Keratinocyte (primary cell): ENCODE results near the gene KREMEN2. TPM values are rescaled to one million over a fixed set of nuclear protein-coding genes. Genes with fewer than 3 reads are reported as not detected.

Source experiments
- DNase-seq: peaks from one replicate; pipeline ENCODE4 v3.0.0-alpha.2; 2011; ENCODE audit warnings: low read depth, missing footprints, low spot score
- FAIRE-seq: peaks from 2 replicates; lab custom pipeline; 2011; peaks lifted over from hg19 to GRCh38; lab: Jason Lieb, UNC
- H2AFZ ChIP-seq: 2 replicates; pipeline ENCODE4 v1.6.0; 2012; ENCODE audit warnings: low read length, control low read depth, inconsistent platforms; ENCODE audit not compliant: control insufficient read depth
- H3K27ac ChIP-seq: 2 replicates; pipeline ENCODE4 v1.5.1; 2011; ENCODE audit warnings: low read length; ENCODE audit not compliant: control insufficient read depth, insufficient read depth
- H3K27me3 ChIP-seq: 3 replicates; pipeline ENCODE4 v1.6.0; 2011; ENCODE audit warnings: low read length; ENCODE audit not compliant: control insufficient read depth, insufficient read depth; ENCODE audit errors: extremely low read depth
- H3K36me3 ChIP-seq, 2 experiments: 2 replicates in 1 of 2; 3 replicates in 1 of 2; pipeline ENCODE4 v1.5.1; 2011; ENCODE audit warnings: low read length in 2 of 2, mild to moderate bottlenecking in 1 of 2; ENCODE audit not compliant: control insufficient read depth in 2 of 2, insufficient read depth in 2 of 2; ENCODE audit errors: extremely low read depth in 1 of 2
- H3K4me1 ChIP-seq: 3 replicates; pipeline ENCODE4 v1.5.1; 2011; ENCODE audit warnings: low read length; ENCODE audit not compliant: control insufficient read depth, insufficient read depth; ENCODE audit errors: extremely low read depth
- H3K4me2 ChIP-seq: 3 replicates; pipeline ENCODE4 v1.6.0; 2011; ENCODE audit warnings: low read depth, low read length; ENCODE audit not compliant: control insufficient read depth, insufficient read depth; ENCODE audit errors: extremely low read depth
- H3K4me3 ChIP-seq, 3 experiments: fragments of 200-600 bp in 1 of 3; sonication (generic) in 1 of 3; 2 replicates in 2 of 3; 3 replicates in 1 of 3; pipeline ENCODE4 v1.5.1; 2011 to 2016; ENCODE audit warnings: low read length in 3 of 3, mild to moderate bottlenecking in 3 of 3, control low read depth in 2 of 3, inconsistent platforms in 1 of 3, low read depth in 1 of 3, mixed read lengths in 1 of 3, mixed run types in 1 of 3, moderate library complexity in 1 of 3; ENCODE audit not compliant: control insufficient read depth in 2 of 3, insufficient read depth in 2 of 3; ENCODE audit errors: extremely low read depth in 1 of 3
- H3K79me2 ChIP-seq: 2 replicates; pipeline ENCODE4 v1.6.0; 2012; ENCODE audit warnings: low read length; ENCODE audit not compliant: control insufficient read depth, insufficient read depth
- H3K9ac ChIP-seq: 3 replicates; pipeline ENCODE4 v1.6.0; 2011; ENCODE audit warnings: low read length; ENCODE audit not compliant: control insufficient read depth, insufficient read depth; ENCODE audit errors: extremely low read depth
- H3K9me1 ChIP-seq: 3 replicates; pipeline ENCODE4 v1.6.0; 2011; ENCODE audit warnings: low read length; ENCODE audit not compliant: control insufficient read depth, insufficient read depth; ENCODE audit errors: extremely low read depth
- H3K9me3 ChIP-seq: 2 replicates; pipeline ENCODE4 v1.5.1; 2012; ENCODE audit warnings: low read depth, low read length; ENCODE audit not compliant: control insufficient read depth
- H4K20me1 ChIP-seq: 3 replicates; pipeline ENCODE4 v1.6.0; 2011; ENCODE audit warnings: low read length; ENCODE audit not compliant: control insufficient read depth, insufficient read depth; ENCODE audit errors: extremely low read depth
- EZH2 ChIP-seq: IDR thresholded peaks from one replicate; pipeline ENCODE4 v1.6.1; 2012; ENCODE audit warnings: inconsistent platforms, mild to moderate bottlenecking, low read length, moderate library complexity
- dilution Hi-C: fragments of 300-500 bp; cut with MboI; formaldehyde crosslinking; loops from one replicate; pipeline ENCODE4 v1.7.0; 2020; ENCODE audit warnings: low sequenced_read_pairs; ENCODE audit not compliant: extremely low pct_ligation_motif_present
- polyA plus RNA-seq, 5 experiments: library from polyadenylated mRNA; depleted of rRNA in 3 of 5; stranded (reverse) in 3 of 5; stranded (forward) in 1 of 5; unstranded in 1 of 5; fragments of >200 nt; gene quantifications; 1 replicate in 1 of 5; 2 replicates in 3 of 5; 3 replicates in 1 of 5; pipeline versions ENCODE4 v1.2.1 to v1.2.3, GENCODE V29; 2011 to 2012; ENCODE audit warnings: missing spikeins in 2 of 5, low read depth in 1 of 5, low replicate concordance in 1 of 5
- TF ChIP-seq, protein P1 (sequence below), 3 experiments: IDR thresholded peaks in 1 of 3; conservative IDR thresholded peaks in 1 of 3; optimal IDR thresholded peaks in 1 of 3; 2 replicates in 2 of 3; 3 replicates in 1 of 3; pipeline versions ENCODE3 to v1.5.1; 2011; ENCODE audit warnings: low read length in 3 of 3, mild to moderate bottlenecking in 3 of 3, moderate library complexity in 2 of 3, control low read depth in 1 of 3, inconsistent platforms in 1 of 3; ENCODE audit not compliant: insufficient read depth in 2 of 3; ENCODE audit errors: extremely low read depth in 1 of 3

The KREMEN2 gene
- polyA plus RNA-seq, 1 donor (not counting 4 experiments of a cell fraction or from before 2014, with no cell fraction given) = 3.3 TPM

DNA sequence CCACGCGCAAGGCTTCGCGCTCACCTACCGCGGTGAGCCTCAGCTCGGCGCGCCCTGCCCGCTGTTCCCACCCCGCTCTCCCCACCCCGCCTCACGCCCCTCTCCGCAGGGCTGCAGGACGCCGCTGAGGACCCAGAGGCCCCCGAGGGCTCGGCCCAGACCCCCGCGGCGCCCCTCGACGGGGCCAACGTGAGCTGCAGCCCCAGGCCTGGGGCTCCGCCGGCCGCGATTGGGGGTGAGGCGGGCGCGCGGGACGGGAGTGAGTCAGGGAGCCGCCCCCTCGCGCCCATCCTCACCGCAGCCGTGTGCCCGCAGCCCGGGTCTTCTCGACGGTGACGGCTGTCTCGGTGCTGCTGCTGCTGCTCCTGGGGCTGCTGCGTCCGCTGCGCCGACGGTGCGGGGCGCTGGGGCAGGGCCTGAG, 3.1 kb downstream of the KREMEN2 start:
- H3K4me3 ChIP-seq = no peak overlapping the region
- H3K4me2 ChIP-seq = no peak overlapping the region
- dilution Hi-C loops = no loop called here
- FAIRE-seq = no peak
- H4K20me1 ChIP-seq = peaks cover 9% of the 10 kb centered on the region
- H3K79me2 ChIP-seq = peaks cover 11% of the 10 kb centered on the region
- peaks cover 31% of the 10 kb centered on the region for H3K4me1 ChIP-seq
- H3K36me3 ChIP-seq = no peaks in the 10 kb centered on the region
- H3K9me1 ChIP-seq = peaks cover 2% of the 10 kb centered on the region
- no peaks in the 10 kb centered on the region for H3K27me3 ChIP-seq
- no peak for DNase-seq
- no peak overlapping the region for H3K9ac ChIP-seq
- TF ChIP-seq, protein P1, sequence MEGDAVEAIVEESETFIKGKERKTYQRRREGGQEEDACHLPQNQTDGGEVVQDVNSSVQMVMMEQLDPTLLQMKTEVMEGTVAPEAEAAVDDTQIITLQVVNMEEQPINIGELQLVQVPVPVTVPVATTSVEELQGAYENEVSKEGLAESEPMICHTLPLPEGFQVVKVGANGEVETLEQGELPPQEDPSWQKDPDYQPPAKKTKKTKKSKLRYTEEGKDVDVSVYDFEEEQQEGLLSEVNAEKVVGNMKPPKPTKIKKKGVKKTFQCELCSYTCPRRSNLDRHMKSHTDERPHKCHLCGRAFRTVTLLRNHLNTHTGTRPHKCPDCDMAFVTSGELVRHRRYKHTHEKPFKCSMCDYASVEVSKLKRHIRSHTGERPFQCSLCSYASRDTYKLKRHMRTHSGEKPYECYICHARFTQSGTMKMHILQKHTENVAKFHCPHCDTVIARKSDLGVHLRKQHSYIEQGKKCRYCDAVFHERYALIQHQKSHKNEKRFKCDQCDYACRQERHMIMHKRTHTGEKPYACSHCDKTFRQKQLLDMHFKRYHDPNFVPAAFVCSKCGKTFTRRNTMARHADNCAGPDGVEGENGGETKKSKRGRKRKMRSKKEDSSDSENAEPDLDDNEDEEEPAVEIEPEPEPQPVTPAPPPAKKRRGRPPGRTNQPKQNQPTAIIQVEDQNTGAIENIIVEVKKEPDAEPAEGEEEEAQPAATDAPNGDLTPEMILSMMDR (optimal IDR thresholded peaks at IDR 0.05 in 1 of 3, IDR thresholded peaks at IDR 0.05 in 1 of 3, conservative IDR thresholded peaks at IDR 0.05 in 1 of 3; ENCODE audit: extremely low read depth in 1 of 3, insufficient read depth in 2 of 3, low read length in 3 of 3) = no peak
- TF ChIP-seq EZH2 = no peak
- no peaks in the 10 kb centered on the region for H3K9me3 ChIP-seq
- H2AFZ ChIP-seq = no peak overlapping the region
- no peak overlapping the region for H3K27ac ChIP-seq

DNA sequence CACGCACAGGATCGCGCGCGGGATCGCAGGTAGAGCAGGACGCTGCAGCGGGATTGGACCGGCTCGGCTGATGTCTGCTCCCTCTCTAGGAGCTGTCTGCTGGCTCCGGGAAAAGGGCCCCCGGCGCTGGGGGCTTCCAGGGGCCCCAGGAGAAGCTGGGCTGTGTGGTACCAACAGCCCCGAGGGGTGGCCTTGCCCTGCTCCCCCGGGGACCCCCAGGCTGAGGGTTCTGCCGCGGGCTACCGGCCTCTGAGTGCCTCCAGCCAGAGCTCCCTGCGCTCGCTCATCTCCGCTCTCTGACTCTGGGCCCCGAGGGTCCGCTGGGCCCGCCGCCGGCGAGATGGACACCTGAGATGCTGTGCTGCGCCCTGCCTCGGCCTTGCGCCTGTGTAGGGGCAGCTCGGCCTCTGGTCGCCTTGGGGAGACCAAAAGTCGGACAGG, 3.7 kb downstream of the KREMEN2 start:
- H3K9ac ChIP-seq = no peak overlapping the region

More for the DNA sequence above, 3.7 kb downstream of the KREMEN2 start:
- no peaks in the 10 kb centered on the region for H3K9me3 ChIP-seq
- no peak overlapping the region for H3K4me2 ChIP-seq
- H3K9me1 ChIP-seq = peaks cover 2% of the 10 kb centered on the region
- peaks cover 25% of the 10 kb centered on the region for H3K4me1 ChIP-seq
- peaks cover 9% of the 10 kb centered on the region for H4K20me1 ChIP-seq
- TF ChIP-seq, protein P1 (optimal IDR thresholded peaks at IDR 0.05 in 1 of 3, IDR thresholded peaks at IDR 0.05 in 1 of 3, conservative IDR thresholded peaks at IDR 0.05 in 1 of 3; ENCODE audit: extremely low read depth in 1 of 3, insufficient read depth in 2 of 3, low read length in 3 of 3) = no peak
- TF ChIP-seq EZH2 = no peak
- no peaks in the 10 kb centered on the region for H3K27me3 ChIP-seq
- H3K79me2 ChIP-seq = peaks cover 11% of the 10 kb centered on the region
- DNase-seq (no peak), FAIRE-seq (no peak)
- dilution Hi-C loops = no loop called here
- H3K36me3 ChIP-seq = peaks cover 0 to 4% of the 10 kb centered on the region in 2 experiments
- no peak overlapping the region for H3K27ac ChIP-seq
- no peak overlapping the region for H2AFZ ChIP-seq
- no peak overlapping the region for H3K4me3 ChIP-seq
